22Rv1 (cell line): ENCODE data around the gene BORCS5.

Experiments used
- H3K27ac ChIP-seq: fragments of 450-650 bp; 2 replicates; pipeline ENCODE4 v1.5.1; 2017
- ZFX ChIP-seq: fragments of 450-650 bp; IDR thresholded peaks from 2 replicates; pipeline ENCODE4 v1.6.1; 2017; ENCODE audit warnings: antibody characterized with exemption, borderline replicate concordance
- TF ChIP-seq, protein P1 (sequence below): fragments of 450-650 bp; IDR thresholded peaks from 2 replicates; pipeline ENCODE4 v1.5.1; 2017; ENCODE audit warnings: mild to moderate bottlenecking

Gene BORCS5

DNA sequence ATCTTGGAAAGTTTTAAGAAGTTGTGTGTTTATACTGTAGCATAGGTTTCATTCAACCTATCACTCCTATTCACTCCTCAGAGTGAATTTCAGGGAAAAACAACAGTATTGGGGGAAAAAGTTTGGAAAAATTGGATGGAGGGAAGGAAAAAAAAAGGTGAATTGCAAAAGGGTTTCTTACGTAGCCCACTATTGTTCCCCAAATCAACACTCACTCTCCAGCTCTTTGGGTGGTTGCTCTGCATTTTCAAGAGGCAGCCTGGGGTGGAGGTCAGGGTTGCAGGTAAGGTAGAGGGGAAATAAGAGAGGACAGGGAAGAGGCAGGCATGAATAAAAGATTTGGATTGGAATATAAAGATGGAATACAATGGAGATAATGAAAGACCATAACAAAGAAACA is 42.3 kb downstream of the BORCS5 start:
- peak overlapping the region; percentile 95 for H3K27ac ChIP-seq
- TF ChIP-seq, protein P1, sequence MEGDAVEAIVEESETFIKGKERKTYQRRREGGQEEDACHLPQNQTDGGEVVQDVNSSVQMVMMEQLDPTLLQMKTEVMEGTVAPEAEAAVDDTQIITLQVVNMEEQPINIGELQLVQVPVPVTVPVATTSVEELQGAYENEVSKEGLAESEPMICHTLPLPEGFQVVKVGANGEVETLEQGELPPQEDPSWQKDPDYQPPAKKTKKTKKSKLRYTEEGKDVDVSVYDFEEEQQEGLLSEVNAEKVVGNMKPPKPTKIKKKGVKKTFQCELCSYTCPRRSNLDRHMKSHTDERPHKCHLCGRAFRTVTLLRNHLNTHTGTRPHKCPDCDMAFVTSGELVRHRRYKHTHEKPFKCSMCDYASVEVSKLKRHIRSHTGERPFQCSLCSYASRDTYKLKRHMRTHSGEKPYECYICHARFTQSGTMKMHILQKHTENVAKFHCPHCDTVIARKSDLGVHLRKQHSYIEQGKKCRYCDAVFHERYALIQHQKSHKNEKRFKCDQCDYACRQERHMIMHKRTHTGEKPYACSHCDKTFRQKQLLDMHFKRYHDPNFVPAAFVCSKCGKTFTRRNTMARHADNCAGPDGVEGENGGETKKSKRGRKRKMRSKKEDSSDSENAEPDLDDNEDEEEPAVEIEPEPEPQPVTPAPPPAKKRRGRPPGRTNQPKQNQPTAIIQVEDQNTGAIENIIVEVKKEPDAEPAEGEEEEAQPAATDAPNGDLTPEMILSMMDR: no peak
- TF ChIP-seq ZFX: no peak

DNA sequence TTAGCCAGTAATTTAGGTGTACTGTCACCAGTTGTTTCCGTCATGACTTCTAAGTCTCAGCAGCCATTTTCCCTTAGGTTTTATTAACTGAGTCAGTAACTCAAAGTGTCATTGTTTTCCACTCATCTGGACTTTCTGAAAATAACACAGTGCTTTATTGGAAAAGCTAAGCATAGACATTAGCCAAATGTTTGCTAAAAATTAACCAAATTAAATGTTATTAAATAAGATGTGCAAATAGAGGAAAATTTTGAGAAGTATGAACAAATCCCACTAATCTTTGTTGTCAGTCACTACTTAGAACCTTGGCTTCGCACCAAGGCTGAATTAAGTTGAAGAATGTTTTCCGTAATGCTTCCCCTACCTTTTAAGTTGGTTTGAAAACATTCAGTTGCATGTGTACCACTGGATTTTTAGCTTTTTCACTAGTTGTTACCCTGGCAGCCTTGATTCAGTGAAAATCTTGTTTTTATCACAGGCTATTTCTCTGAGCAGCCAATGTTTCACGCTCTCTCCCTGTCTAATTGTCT is 43.0 kb downstream of the BORCS5 start:
- peak overlapping the region; percentile 95 for H3K27ac ChIP-seq
- TF ChIP-seq, protein P1: no peak
- no peak for TF ChIP-seq ZFX

DNA sequence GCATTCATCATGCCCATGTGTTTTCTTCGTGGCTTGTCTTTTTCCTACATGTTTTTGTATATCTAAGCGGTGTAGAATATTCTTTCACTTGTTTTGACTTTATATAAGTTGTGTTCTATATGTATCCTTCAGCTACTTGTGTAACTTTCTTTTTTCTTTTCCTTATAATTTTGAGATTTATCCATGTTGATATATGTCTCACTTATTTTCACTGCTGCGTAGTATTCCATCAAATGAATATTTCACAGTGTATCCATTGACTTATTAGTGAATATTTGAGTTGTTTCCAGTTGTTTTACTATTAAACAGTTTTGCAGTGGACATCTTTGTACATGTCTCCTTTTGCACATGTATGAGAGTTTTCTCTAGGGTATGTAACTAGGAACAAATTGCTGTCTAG is 43.9 kb downstream of the BORCS5 start:
- no peak for TF ChIP-seq ZFX
- TF ChIP-seq, protein P1: no peak
- peak overlapping the region; percentile 95 for H3K27ac ChIP-seq

DNA sequence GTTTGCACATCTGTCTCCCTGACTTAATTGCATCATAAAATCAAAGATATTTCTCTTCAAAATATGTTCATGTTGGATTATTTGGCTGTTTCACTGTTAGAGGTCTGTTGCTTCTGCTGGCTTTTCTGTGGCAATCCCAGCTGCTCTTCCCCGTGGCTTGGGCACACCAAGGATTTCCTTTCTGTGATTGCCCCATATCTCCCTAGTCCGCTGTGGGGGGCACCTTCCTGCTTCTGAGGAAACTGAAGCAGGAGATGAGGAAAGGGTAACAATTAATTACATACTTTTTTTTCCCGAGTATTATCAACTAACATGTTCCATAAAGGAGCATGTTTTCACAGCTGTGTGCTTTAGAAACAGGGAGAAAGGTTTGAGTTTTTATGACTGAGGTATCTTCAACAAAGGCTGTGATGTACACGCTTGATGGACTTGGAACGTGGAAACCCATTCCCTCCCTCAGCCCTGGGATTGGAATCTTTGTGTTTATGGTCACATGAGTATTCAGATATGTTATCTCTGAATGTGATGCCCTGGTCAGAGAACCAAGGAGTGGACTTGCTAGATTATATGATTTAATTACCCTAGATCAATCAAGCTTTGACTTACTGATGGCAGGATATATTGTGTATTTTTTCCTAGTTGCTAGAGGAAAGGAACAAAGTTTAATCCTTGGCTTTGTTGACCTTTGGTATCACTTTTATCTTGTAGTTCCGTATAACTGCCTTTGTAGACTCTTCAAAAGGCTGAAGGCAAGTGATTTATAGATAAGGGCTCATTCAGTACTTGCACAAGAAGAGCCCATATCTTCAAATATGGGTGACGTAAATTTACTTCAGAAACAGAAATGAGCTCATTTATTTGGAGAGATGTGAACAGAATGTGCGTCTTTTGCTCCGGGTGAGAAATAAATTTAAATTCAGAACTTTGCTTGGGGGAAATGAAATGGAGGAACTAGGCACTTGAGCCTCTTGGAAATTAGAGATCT is 46.7 kb downstream of the BORCS5 start:
- TF ChIP-seq ZFX: no peak
- TF ChIP-seq, protein P1: no peak
- H3K27ac ChIP-seq: peak overlapping the region; percentile 95

DNA sequence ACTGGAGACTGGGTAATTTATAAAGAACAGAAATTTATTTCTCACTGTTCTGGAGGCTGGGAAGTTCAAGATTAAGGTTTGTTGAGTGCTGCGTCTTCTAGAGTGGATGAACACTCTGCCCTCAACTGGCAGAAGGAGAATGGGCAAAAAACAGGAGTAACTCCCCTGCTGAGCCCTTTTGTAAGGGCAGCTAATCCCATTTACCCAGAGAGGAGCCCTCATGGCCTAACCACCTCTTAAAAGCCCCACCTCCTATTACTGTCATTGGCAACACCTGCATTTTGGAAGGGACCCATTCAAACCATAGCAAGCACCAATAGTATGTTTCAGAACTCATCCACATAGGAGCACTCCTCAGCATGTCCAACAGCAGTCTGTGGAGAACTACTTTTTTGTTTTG is 47.4 kb downstream of the BORCS5 start:
- no peak for TF ChIP-seq ZFX
- TF ChIP-seq, protein P1: peak; percentile 13
- peak overlapping the region; percentile 95 for H3K27ac ChIP-seq

DNA sequence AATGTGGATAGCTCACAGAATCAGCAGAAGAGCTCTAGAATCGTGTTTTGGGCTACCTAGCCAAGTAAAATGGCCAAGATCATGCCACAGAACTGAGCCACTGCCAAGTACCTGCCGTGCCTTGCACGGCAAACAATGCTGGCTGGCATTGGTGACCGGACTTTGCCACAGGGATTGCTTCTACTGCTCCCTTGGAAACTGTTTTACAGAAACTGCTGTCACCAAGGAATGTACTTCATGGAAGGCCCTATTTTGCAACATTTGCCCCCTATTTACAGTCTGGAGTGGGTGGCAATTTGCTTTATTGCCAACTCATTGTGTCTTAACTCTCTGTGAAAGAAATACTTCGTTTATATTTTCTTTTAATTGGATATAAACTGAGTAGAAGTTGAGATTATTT is 49.0 kb downstream of the BORCS5 start:
- no peak for TF ChIP-seq ZFX
- TF ChIP-seq, protein P1: no peak
- H3K27ac ChIP-seq: peak overlapping the region; percentile 95

DNA sequence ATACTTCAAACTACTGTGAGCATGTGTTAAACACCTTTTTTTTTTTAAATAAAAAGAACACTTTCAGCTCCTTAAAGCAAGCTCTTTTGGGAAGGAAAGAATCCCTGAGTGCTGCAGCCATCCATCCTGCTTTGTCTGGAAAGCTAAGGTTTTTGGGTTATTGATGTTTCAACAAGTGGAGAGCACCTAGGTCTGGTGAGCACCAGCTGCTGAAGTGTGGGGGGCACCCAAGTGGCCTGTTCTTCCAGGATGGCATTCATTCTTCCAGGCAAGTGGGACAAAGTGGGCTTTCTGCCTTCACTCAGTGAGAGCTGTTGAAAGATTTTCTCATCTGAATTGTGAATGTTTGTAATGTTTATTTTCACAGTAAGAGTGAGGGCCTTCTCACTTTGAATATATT is 49.9 kb downstream of the BORCS5 start:
- no peak for TF ChIP-seq ZFX
- TF ChIP-seq, protein P1: no peak
- peak overlapping the region; percentile 95 for H3K27ac ChIP-seq
